HG03066 (cell line): ENCODE data around the gene AGMO.

Experiments
- ATAC-seq: cut with Tn5 transposase; IDR thresholded peaks from one replicate; pipeline ENCODE4 v1.9.1; 2021; ENCODE audit warnings: low read depth; ENCODE audit not compliant: unreplicated experiment

Gene AGMO

DNA sequence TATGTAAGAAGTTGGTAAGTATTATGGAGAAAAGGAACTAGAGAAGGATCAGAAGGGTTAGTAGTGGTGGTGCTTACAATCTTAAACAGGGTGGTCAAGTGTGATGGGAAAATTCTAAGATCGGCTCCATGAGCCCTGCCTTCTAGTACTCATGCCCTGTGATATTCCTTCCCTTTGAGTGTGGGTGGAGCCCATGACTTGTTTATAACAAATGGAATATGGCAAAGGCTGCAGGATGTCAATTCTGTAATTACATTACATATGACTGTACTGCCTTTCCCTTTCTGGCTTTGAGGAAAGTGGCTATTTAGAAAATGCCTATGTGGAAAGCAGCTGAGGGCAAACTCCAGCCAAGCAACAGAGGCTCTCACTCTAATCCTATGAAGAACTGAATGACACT lies 309.6 kb downstream of the AGMO start:
- no peak for ATAC-seq

DNA sequence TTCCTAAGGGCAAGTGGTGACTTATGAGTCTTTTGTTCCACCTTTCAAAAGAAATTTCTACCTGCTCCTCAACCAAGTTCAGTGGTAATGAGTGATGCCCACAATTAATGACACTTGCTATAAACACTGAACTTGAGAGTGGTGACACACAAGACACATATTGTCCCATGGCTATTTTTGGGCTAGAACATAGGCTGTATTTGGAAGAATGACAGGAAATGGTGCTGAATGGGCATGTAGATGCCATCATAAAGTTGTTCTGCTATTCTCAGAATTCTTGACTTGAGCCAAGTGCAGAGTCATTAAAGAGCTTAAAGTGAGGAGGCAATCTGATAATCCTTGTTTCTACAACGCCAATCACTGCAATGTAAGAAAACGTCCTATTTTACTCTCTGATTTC lies 313.3 kb downstream of the AGMO start:
- no peak for ATAC-seq

DNA sequence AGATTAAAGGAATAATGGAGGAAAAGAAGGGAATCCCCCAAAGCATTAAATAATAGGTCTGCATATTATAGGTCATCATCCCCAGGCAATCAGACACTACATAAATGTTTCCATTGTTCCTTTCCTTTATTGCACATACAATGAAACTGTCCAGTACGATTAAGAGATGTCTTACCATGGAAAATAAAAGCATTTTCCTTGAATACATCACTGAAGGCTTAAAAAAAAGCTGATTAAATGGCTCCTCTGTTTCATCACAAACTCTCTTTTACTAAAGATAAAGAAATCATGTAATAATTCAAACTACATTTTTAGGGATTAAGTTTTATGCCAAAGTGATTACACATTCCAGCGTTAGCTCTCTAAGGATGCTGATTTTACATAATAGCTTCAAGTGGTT lies 316.0 kb downstream of the AGMO start:
- no peak for ATAC-seq

DNA sequence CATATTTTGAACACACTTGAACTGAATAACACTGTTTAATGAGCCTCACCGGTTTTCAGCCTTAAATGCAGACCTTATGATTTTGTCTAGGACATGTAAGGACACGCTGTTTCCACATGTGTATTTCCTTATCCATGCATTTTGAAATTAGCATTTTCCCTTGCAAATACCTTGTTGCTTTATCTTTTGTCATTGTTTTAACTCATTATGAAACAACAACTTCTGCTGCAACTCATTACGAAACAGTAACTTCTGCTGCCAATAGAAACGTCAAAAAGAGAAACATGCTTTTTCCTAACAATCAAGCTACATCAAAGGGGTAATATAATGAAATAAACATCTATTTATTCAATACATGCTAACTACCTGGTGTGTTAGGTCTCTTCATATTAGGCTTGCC lies 322.0 kb downstream of the AGMO start:
- ATAC-seq: no peak

DNA sequence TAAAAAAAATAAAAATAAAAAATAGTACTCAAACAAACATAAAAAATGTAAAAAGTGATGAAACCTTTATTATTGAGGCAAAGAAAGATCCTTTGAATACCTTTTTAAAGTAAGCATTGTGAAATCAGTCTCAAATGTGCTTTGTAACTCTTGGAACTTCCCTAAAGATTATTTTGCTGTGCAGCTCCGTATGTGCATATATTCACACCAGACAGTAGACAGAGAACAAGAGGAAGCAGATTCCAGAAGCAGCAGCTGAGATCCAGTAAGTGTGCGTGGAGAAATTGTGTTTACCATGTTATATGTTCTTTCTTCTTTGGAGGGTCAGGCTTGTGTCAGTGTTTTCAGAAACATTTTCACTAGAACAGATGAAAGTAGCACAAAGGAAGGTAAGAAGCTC lies 324.9 kb downstream of the AGMO start:
- no peak for ATAC-seq

DNA sequence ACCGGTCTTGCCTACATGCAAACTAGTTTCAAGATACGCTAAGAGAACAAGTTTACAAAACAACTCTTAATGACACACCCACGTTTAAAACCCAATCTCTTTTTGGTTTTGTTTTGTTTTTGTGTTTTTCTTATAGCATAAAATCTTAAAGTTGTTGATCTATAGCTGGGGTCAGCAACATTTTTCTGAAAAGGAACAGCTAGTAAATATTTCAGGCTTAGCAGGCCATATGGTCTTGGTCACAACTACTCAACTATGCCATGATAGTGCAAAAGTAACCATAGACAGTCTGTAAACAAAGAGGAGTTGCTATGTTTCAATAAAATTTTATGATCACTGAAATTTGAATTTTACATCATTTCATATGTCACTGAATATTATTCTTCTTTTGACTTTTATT lies 327.4 kb downstream of the AGMO start:
- no peak for ATAC-seq

DNA sequence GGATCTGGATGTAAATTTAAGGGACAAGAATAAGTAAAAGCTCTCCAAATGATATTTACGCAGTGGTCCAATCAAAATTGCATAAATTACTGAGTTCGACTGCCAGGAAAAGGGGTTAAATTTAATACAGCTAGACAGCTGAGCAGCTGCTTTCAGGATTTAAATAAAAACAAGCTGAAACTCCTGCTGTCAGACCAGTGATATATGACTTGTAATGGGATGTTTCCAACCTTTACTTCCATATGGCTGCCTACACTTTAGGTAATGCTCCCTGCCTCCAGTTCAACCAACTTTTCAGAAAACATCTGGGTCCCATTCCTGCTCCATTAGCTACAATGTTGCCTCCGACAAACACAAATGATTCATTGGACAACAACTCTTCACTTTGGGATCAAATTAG lies 333.0 kb downstream of the AGMO start:
- ATAC-seq: no peak

DNA sequence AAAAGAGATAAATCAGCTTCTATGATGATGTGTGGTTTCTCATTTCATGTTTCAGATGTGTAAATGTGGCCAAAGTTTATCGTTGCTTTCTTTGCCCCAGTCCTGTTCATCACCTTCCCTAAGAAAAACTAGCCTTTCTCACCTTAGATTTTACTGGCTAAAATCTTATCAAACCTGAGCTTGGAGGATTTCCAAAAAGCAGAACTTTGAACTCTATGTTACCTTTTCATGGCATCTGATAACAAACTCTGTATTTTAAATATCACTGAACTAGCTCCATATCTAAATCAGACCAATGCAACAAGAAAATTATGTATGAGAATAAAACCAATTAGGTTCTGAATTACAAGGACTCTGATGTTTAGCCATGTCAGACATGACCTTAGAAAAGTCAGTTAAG lies 335.8 kb downstream of the AGMO start:
- ATAC-seq: no peak

DNA sequence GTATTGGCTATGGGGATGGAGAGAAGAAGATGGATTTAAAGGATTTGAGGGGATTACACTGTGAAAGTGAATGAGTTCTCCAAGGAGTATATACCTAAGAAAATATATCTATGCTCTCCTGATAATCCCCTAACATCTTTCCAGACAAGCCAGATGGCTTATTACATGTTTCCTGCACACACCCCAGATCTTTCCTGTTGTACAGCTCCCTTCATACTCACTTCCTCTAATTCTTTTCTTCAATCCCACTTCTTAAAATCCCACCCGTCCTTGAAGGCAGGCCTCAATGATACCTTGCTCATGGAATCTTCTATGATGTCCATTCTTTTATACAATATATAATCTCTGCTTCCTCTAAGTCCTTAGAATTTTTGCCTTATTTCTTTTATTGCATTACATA lies 342.1 kb downstream of the AGMO start:
- ATAC-seq: no peak

DNA sequence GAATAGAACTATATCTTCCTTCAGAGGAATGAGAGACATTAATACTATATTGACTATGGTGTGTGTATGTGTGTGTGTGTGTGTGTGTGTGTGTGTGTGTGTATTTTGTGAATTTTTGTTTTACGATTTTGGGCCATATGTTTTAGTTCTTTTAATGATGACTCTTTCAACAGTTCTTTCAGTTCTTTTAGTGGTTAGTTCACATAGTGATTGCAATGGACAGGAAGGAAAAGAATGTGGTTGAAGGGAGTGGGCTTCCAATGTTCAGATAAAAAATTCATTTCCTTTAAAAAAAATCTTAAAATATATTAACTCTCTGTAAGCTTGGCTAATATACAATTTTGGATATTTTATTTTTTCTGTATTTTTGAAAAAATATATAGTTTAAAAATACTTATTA lies 343.6 kb downstream of the AGMO start:
- no peak for ATAC-seq

DNA sequence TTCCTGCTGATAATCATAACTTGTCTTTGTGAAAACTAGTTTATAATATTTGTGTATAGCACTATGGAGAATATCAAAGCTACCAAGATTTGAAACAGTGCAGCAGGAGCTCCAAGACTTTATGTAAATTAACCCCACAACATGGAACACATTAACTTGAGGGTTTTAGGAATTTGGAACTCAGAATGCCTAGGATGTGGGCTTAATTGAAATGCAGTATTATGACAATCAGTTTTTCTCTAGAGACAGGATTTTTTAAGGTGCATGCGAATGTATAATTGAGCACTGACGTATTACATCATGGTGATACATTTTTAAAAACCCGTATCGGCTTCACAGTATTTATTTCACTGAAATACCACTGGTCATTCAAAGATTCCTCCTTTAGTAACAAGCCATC lies 346.2 kb downstream of the AGMO start:
- no peak for ATAC-seq

DNA sequence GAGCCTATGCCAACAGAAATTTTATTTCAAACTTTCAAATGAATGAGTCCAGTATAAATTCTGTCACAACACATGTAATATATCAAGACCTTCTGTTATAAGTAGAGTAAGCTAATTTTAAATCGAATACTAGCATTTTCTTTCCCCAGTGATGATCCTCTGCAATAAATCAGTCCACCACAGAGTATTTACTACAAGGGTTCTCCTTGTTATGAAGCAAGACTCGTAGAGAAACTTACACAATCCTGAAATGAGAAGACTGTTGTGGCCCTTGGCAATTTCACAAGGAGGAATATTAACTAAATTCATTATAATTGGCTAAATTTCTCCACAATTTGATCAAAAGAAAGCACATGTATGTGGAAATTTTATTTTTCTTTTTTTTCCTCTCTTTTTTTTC lies 346.8 kb downstream of the AGMO start:
- ATAC-seq: no peak

DNA sequence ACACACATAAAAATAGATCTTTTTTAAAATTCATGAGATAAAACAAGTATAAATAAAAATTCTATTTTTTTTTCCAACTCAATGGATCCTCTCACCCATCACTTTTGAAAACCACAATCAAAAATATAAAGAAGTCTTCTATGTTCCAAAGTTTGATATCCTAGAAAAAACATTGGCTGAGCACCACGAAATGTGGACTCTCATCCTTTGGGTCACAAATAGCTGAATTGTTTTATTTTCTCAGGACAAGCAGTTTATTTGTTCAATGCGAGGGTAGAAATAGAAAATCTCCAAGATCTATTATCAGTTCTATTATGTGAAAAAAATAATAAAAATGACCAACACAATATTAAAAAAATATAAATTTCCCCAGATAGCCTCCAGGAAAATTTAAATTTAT lies 348.7 kb downstream of the AGMO start:
- ATAC-seq: no peak

DNA sequence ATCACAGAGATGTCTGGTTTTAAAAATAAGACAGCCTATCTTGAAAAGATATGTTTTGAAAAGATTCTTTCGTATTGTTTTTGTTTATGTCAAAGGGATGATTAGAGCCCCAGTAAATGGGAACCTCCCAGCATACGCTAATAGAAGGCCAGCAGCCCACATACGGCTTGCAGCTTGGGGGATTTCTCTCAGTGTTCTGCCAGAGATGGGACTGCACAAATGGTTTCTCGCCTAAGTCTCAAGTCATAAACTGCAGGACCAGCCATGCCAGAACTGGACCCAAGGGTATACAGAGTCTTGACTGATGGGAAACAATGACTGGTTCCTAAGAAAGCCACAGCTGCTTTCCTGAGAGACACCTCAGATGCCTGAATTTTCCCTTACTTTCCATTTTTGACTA lies 352.4 kb downstream of the AGMO start:
- ATAC-seq: no peak

DNA sequence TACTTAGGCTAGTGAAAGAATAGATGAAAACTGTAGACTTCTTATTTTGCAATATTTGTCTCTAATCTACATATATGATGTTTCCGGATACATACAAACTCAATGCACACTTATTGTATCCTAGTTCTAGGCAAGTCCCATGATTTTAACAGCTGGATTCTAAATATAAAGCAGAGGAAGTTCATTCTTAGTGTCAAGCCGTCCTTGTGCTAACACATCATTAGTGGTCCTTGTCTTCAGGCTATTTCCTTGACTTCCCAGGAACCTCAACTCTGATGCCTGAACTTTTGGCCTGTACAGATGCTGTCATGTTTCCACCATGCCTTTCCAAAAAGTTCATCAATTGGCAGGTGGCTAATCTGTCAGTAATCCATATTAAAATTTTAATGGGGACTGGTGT lies 357.4 kb downstream of the AGMO start:
- ATAC-seq: no peak

DNA sequence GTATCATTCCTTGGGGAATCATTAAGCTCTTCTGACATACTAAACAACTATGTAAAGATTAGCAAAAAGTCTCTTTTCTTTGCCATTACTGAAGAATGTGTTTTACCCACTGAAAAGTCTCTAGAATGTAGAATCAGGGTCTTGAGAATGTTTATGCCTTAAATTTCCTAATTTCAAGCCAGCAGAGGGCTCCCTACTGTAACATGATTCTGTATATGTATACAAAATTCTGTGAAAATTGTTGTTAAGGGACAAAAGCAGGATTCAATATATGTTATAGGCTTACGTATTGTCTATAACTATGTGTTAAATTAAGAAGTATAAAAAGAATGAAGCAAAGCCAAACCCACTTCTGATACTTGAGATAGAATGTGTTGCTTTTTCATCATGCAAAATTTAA lies 362.3 kb downstream of the AGMO start:
- no peak for ATAC-seq

DNA sequence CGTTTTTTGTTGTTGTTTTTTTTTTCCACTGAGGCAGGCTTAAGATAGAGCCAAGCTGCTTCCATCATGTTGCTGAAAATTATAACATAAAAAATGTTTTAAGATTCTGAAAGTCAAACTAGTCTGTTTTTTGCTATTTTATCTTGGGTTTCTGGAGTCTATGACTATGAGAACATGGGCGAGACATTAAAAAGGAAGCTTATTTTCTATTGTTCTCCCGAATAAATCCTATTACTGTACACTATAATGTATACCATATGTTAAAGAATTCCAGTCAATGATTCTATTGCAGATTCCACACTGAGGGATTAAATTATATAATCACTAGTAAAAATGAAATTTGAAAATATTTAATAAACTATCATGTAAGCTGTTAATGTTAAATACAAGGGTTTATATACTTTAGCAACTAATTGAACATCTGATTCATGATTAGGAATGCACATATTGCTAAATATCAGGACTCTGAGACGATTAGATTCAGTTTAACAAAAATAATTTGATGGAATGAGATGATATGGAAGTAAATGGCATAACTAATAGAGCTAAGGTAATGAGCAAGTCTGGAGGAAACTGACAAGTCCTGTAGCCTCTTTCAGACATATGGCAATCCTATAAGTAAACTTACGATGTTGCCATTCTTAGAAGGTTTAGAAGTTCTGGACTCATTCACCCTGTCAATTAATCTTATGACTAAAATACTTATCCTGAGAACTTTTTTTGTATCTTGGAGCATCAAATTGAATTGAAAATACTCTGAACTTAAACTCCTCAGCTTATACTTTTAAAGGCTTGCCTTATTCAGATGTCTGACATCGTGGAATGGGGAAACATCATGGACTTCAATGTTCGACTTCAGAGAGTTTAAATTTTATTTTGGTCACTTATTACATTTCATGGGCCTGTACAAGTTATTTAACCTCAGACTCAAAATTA lies 364.5 kb downstream of the AGMO start:
- no peak for ATAC-seq

DNA sequence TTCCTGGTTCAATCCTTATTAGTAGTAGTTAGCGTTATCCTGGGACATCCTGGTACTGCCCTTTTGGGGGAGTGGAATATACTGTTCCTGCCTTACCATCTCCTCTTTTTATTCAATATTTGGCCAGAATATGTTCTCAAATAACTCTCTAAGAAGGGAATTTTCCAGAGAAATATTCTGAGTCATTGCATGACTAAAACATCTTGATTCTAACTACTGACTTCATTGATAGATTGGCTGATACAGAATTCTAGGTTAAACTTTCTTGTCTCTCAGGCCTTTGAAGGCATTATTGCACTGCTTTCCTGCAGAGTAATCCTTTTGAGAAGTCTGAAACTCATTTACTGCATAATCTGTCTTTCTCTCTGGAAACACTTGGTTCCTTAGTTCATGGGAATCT lies 383.8 kb downstream of the AGMO start:
- no peak for ATAC-seq

DNA sequence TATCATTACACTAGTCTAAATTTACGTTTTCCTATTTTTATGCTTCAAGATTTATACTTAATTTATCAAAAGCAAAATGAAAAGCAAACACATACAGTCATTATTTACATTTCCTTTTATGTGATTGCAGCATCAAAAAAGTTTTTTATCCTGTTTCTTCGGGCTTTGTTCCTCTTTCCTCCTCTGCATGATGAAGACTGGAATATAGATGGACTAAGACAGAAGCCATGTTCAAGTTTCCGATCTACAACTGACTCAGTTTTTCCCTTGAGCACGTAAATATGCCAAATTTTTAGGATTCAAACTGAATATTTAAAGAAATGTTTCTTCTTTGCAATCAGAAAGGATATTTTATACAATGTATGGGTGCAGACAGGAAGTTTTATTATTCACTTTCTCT lies 385.7 kb downstream of the AGMO start:
- no peak for ATAC-seq

DNA sequence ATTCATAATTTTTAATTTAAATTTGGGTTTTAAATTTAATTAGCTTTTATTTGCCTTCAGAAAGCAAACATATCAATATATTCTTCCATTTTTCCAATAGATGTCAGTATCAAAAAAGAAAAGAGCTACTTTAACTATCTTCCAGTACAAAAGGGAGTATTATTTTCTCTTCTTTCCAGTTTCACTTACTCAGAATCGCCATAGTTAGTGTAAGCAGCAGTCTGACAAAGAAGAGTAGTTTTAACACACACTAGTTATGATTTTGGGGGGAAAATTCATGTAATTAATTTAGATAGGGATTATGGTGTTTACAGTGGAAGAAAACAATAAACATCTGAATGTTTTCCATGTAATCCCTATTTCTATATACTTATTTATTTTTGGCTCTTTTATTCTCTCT lies 386.7 kb downstream of the AGMO start:
- ATAC-seq: no peak

DNA sequence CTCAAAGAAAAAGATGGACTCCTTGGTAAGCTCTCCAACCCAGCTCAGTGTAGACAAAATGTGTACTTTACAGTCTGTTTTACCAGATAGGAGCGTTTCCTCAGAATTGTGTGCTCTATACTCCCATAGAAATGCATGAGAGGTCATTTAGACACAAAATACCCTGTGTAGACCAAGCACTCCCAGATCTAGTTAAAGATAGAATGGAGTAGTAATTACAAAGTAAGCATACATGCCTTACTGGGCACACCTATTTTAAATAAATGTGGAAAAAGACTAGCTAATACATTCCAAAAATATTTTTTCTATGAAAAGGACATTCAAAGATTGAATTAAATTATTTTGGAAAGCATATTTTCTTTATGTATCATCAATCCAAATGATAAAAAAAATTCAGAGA lies 387.3 kb downstream of the AGMO start:
- ATAC-seq: no peak

DNA sequence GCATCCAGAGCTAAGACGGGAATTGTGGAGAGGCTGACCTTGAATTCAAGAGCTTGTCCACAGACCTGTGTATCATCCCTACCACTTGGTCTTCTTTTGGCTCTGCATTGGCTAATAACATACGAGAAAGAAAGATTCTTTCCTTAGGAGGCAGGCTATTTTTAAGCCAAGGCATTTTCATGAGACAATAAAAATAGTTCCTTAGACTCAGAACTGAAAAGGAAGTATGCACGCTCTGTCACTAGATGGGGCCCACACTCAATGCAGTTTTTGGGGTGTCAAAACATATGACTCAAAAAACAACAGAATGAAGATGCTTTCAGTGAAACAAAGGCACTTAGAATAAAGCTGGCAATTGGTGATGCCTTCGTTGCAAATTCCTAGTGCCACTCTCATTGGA lies 393.3 kb downstream of the AGMO start:
- ATAC-seq: no peak

DNA sequence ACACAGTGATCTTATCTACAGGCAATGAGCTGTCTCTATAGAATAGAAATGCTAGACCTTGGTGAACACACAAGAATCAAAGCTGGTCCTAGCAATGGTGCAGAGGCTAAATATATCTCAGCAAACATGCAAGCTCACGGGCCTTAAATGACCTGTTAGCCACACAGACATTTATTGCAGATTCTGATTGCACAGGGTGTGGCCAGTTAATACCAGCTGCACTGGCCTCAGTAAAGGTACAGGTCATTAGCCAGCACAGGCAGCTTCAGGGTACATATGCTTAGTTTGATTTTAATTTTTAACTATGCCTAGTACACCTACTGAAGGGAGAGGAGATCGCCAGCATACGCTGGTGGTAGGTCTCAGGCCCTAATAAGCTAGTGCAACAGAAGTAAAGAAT lies 393.9 kb downstream of the AGMO start:
- ATAC-seq: no peak
